Fibroblast of lung (primary cell): ENCODE measurements around the gene DDN. TPM values are rescaled to one million over a fixed set of nuclear protein-coding genes. Genes with fewer than 3 reads are reported as not detected.

Source experiments
- DNase-seq, 2 donors: peaks; one replicate each; pipeline versions ENCODE4 v3.0.0 to v3.0.0-alpha.2; 2010; ENCODE audit warnings: low read depth in 2 of 2
- H2AFZ ChIP-seq: 2 replicates; pipeline ENCODE4 v1.5.1; 2012; ENCODE audit warnings: low read length, control low read depth, inconsistent platforms
- H3K27ac ChIP-seq: 2 replicates; pipeline ENCODE4 v1.5.1; 2011; ENCODE audit warnings: low read length, control low read depth; ENCODE audit not compliant: insufficient read depth
- H3K27me3 ChIP-seq: 2 replicates; pipeline ENCODE4 v1.5.1; 2011; ENCODE audit warnings: mild to moderate bottlenecking, low read length; ENCODE audit not compliant: control insufficient read depth, insufficient read depth
- H3K36me3 ChIP-seq: 2 replicates; pipeline ENCODE4 v1.5.1; 2011; ENCODE audit warnings: low read length; ENCODE audit not compliant: control insufficient read depth, insufficient read depth
- H3K4me1 ChIP-seq: 2 replicates; pipeline ENCODE4 v1.5.1; 2011; ENCODE audit warnings: low read length; ENCODE audit not compliant: control insufficient read depth, insufficient read depth; ENCODE audit errors: extremely low read depth
- H3K4me2 ChIP-seq: 2 replicates; pipeline ENCODE4 v1.5.1; 2011; ENCODE audit warnings: low read length, control low read depth; ENCODE audit not compliant: insufficient read depth; ENCODE audit errors: extremely low read depth
- H3K4me3 ChIP-seq, 4 experiments: fragments of 200-600 bp in 1 of 4; sonication (generic) in 1 of 4; replicated peaks in 1 of 4; 2 replicates each; pipeline ENCODE4 v1.5.1; 2011 to 2016; ENCODE audit warnings: low read length in 4 of 4, low read depth in 3 of 4, mild to moderate bottlenecking in 3 of 4, control low read depth in 2 of 4, inconsistent platforms in 1 of 4, mixed read lengths in 1 of 4; ENCODE audit not compliant: insufficient read depth in 1 of 4; ENCODE audit errors: control extremely low read depth in 1 of 4
- H3K79me2 ChIP-seq: 2 replicates; pipeline ENCODE4 v1.5.1; 2012; ENCODE audit warnings: mild to moderate bottlenecking, low read length, inconsistent platforms; ENCODE audit not compliant: control insufficient read depth, insufficient read depth
- H3K9ac ChIP-seq: 2 replicates; pipeline ENCODE4 v1.5.1; 2011; ENCODE audit warnings: mild to moderate bottlenecking, low read length, control low read depth; ENCODE audit not compliant: insufficient read depth
- H3K9me3 ChIP-seq: 2 replicates; pipeline ENCODE4 v1.5.1; 2012; ENCODE audit warnings: low read depth, low read length; ENCODE audit not compliant: control insufficient read depth, insufficient read depth
- H4K20me1 ChIP-seq: 2 replicates; pipeline ENCODE4 v1.5.1; 2011; ENCODE audit warnings: low read length; ENCODE audit not compliant: control insufficient read depth, insufficient read depth; ENCODE audit errors: extremely low read depth
- EZH2 ChIP-seq: IDR thresholded peaks from 2 replicates; pipeline ENCODE4 v1.5.1; 2012; ENCODE audit warnings: low read length, control low read depth, mild to moderate bottlenecking; ENCODE audit errors: missing control alignments
- polyA plus RNA-seq, 2 donors: library from polyadenylated mRNA; depleted of rRNA in 1 of 2; stranded (reverse) in 1 of 2; unstranded in 1 of 2; fragments of >200 nt; gene quantifications; 2 replicates each; pipeline ENCODE4 v1.2.1, GENCODE V29; 2011 to 2012; ENCODE audit warnings: missing spikeins in 1 of 2
- total RNA-seq: library from RNA; depleted of rRNA; stranded (reverse); fragments of >200 nt; gene quantifications from 2 replicates; pipeline ENCODE4 v1.2.1, GENCODE V29; 2014
- TF ChIP-seq, protein P1 (sequence below), 2 donors: IDR thresholded peaks in 1 of 2; conservative IDR thresholded peaks in 1 of 2; 1 replicate in 1 of 2; 2 replicates in 1 of 2; pipeline ENCODE4 v1.5.1; 2011 to 2012; ENCODE audit warnings: low read length in 2 of 2, control low read depth in 1 of 2, inconsistent platforms in 1 of 2, low read depth in 1 of 2, mild to moderate bottlenecking in 1 of 2

Gene DDN
- total and polyA plus RNA-seq, 2 donors (not counting 1 experiment from before 2014, with no cell fraction given), result under 0.01 to 0.09 TPM

DNA sequence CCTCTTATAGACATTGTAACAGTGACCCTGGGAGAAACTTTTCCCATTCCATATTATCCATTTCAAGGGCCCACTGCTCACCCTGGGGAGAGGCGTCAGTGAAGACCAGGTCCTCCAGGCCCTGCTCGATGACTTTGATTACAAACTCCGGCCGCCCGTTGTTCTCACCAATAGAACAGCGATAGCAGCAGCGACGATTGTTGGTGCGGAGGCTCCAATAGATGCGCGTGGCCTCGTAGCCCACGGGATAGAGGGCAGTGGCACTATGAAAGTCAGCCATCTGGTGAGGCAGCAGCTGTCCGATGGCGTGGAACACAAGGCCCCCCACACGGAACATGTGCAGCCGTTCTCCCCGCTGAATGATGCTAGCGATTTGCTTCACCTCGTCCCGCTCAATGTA is 26.9 kb upstream of the DDN start:
- Histone ChIP-seq H2AFZ (no peak overlapping the region), H3K79me2 (no peaks in the 10 kb centered on the region), H3K9me3 (no peaks in the 10 kb centered on the region), H3K36me3 (peaks cover 32% of the 10 kb centered on the region), H3K4me1 (no peaks in the 10 kb centered on the region), H3K9ac (no peak overlapping the region), H3K4me2 (no peak overlapping the region), H3K27ac (no peak overlapping the region), H3K27me3 (no peaks in the 10 kb centered on the region), H4K20me1 (no peaks in the 10 kb centered on the region), H3K4me3 (no peak overlapping the region)
- TF ChIP-seq, protein P1, sequence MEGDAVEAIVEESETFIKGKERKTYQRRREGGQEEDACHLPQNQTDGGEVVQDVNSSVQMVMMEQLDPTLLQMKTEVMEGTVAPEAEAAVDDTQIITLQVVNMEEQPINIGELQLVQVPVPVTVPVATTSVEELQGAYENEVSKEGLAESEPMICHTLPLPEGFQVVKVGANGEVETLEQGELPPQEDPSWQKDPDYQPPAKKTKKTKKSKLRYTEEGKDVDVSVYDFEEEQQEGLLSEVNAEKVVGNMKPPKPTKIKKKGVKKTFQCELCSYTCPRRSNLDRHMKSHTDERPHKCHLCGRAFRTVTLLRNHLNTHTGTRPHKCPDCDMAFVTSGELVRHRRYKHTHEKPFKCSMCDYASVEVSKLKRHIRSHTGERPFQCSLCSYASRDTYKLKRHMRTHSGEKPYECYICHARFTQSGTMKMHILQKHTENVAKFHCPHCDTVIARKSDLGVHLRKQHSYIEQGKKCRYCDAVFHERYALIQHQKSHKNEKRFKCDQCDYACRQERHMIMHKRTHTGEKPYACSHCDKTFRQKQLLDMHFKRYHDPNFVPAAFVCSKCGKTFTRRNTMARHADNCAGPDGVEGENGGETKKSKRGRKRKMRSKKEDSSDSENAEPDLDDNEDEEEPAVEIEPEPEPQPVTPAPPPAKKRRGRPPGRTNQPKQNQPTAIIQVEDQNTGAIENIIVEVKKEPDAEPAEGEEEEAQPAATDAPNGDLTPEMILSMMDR (conservative IDR thresholded peaks at IDR 0.05 in 1 of 2, IDR thresholded peaks at IDR 0.05 in 1 of 2; ENCODE audit: low read depth in 1 of 2, low read length in 2 of 2), result no peak
- no peak for TF ChIP-seq EZH2
- no peak for DNase-seq

DNA sequence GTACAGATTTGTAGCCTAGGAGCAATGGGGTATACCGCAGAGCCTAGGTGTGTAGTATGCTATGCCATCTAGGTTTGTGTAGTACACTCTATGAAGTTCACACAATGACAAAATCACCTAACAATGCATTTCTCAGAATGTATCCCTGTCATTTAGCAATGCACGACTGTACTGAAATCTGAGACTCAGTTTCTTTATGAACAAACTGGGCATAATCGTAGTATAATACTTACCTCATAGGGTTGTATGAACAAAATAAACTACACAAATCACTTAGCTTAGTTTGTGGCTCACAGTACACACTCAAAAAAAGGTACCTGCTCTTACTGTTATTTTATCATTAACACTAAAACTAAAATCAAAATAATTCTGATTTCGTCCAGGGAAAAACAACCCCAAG is 26.3 kb upstream of the DDN start:
- Histone ChIP-seq H2AFZ (no peak overlapping the region), H3K36me3 (peaks cover 32% of the 10 kb centered on the region), H3K27ac (no peak overlapping the region), H3K4me2 (no peak overlapping the region), H3K9me3 (no peaks in the 10 kb centered on the region), H3K4me1 (no peaks in the 10 kb centered on the region), H3K27me3 (no peaks in the 10 kb centered on the region), H3K4me3 (no peak overlapping the region), H3K79me2 (no peaks in the 10 kb centered on the region), H4K20me1 (no peaks in the 10 kb centered on the region), H3K9ac (no peak overlapping the region)
- DNase-seq, result no peak
- TF ChIP-seq, protein P1 (conservative IDR thresholded peaks at IDR 0.05 in 1 of 2, IDR thresholded peaks at IDR 0.05 in 1 of 2; ENCODE audit: low read depth in 1 of 2, low read length in 2 of 2), result no peak
- TF ChIP-seq EZH2, result no peak

GRCh38 chr12:49024543-49024942 is 25.4 kb upstream of the DDN start:
- no peak for DNase-seq
- Histone ChIP-seq H3K27me3 (no peaks in the 10 kb centered on the region), H3K79me2 (no peaks in the 10 kb centered on the region), H3K9me3 (no peaks in the 10 kb centered on the region), H2AFZ (no peak overlapping the region), H3K4me1 (no peaks in the 10 kb centered on the region), H3K4me2 (no peak overlapping the region), H3K27ac (no peak overlapping the region), H3K36me3 (peaks cover 32% of the 10 kb centered on the region), H4K20me1 (no peaks in the 10 kb centered on the region), H3K4me3 (no peak overlapping the region), H3K9ac (no peak overlapping the region)
- TF ChIP-seq, protein P1 (conservative IDR thresholded peaks at IDR 0.05 in 1 of 2, IDR thresholded peaks at IDR 0.05 in 1 of 2; ENCODE audit: low read depth in 1 of 2, low read length in 2 of 2), result no peak
- no peak for TF ChIP-seq EZH2
